DOHH2 (cell line): ENCODE results near the gene NDUFS7.

Experiments used
- H3F3A ChIP-seq: fragments of 200-600 bp; sonication (generic), shearing (Covaris generic); 2 replicates; pipeline ENCODE4 v1.6.0; 2016; ENCODE audit warnings: antibody characterized with exemption, mild to moderate bottlenecking; ENCODE audit not compliant: control insufficient read depth, insufficient read depth
- H3K27ac ChIP-seq: fragments of 200-600 bp; sonication (generic); 2 replicates; pipeline ENCODE4 v1.5.1; 2014; ENCODE audit warnings: low read depth, mild to moderate bottlenecking, low read length, moderate library complexity
- H3K27me3 ChIP-seq: fragments of 200-600 bp; sonication (generic); 2 replicates; pipeline ENCODE4 v1.6.1; 2014; ENCODE audit warnings: mild to moderate bottlenecking, low read length, mixed read lengths; ENCODE audit not compliant: control insufficient read depth
- H3K36me3 ChIP-seq: fragments of 200-600 bp; sonication (generic); 2 replicates; pipeline ENCODE4 v1.6.1; 2014; ENCODE audit warnings: mild to moderate bottlenecking, low read length, moderate library complexity, mixed read lengths; ENCODE audit not compliant: control insufficient read depth
- H3K4me1 ChIP-seq: fragments of 200-600 bp; sonication (generic); 2 replicates; pipeline ENCODE4 v1.6.1; 2014; ENCODE audit warnings: mild to moderate bottlenecking, low read length, mixed read lengths; ENCODE audit not compliant: control insufficient read depth
- H3K4me2 ChIP-seq: fragments of 200-600 bp; sonication (generic); 2 replicates; pipeline ENCODE4 v1.6.0; 2014; ENCODE audit warnings: mild to moderate bottlenecking, low read length, moderate library complexity
- H3K4me3 ChIP-seq: fragments of 200-600 bp; sonication (generic); 2 replicates; pipeline ENCODE4 v1.5.1; 2014; ENCODE audit warnings: mild to moderate bottlenecking, low read length, mixed read lengths
- H3K79me2 ChIP-seq: fragments of 200-600 bp; sonication (generic); 2 replicates; pipeline ENCODE4 v1.6.1; 2014; ENCODE audit warnings: mild to moderate bottlenecking, low read length, mixed read lengths; ENCODE audit not compliant: control insufficient read depth
- H3K9me2 ChIP-seq: fragments of 200-600 bp; sonication (generic); replicated peaks from 2 replicates; pipeline ENCODE4 v1.6.1; 2014; ENCODE audit warnings: mild to moderate bottlenecking, low read length, mixed read lengths; ENCODE audit not compliant: control insufficient read depth
- H3K9me3 ChIP-seq: fragments of 200-600 bp; sonication (generic); 2 replicates; pipeline ENCODE4 v1.6.1; 2014; ENCODE audit warnings: antibody characterized with exemption, low read length, mixed read lengths; ENCODE audit not compliant: control insufficient read depth, insufficient read depth
- H4K20me1 ChIP-seq: fragments of 200-600 bp; sonication (generic); 2 replicates; pipeline ENCODE4 v1.6.0; 2014; ENCODE audit warnings: low read depth, mild to moderate bottlenecking, antibody characterized with exemption, low read length, moderate library complexity; ENCODE audit not compliant: control insufficient read depth, insufficient read depth
- EZH2phosphoT487 ChIP-seq: fragments of 200-600 bp; sonication (generic); IDR thresholded peaks from 2 replicates; pipeline ENCODE4 v1.6.1; 2017; ENCODE audit warnings: borderline replicate concordance, mild to moderate bottlenecking, antibody characterized with exemption, low read length, moderate library complexity, mixed read lengths
- TF ChIP-seq, protein P1 (sequence below): fragments of 200-600 bp; sonication (generic); IDR thresholded peaks from one replicate; pipeline ENCODE4 v1.5.1; 2014; ENCODE audit warnings: antibody characterized with exemption, mild to moderate bottlenecking, low read depth, low read length; ENCODE audit not compliant: poor library complexity, severe bottlenecking

Gene NDUFS7

GRCh38 chr19:1356508-1356865 is 27.2 kb upstream of the NDUFS7 start:
- Histone ChIP-seq H3K4me3 (no peak overlapping the region; the same call in 1 of the 2 replicates), H3K9me2 (no peaks in the 10 kb centered on the region), H3K9me3 (no peaks in the 10 kb centered on the region), H3K27me3 (no peaks in the 10 kb centered on the region), H3K4me1 (peaks cover 18% of the 10 kb centered on the region), H3K36me3 (peaks cover 52% of the 10 kb centered on the region), H4K20me1 (no peaks in the 10 kb centered on the region), H3F3A (peaks cover 8% of the 10 kb centered on the region; the same call in 1 of the 2 replicates), H3K79me2 (peaks cover 15% of the 10 kb centered on the region), H3K27ac (no peak overlapping the region), H3K4me2 (no peak overlapping the region)
- no peak for TF ChIP-seq EZH2phosphoT487
- TF ChIP-seq, protein P1, sequence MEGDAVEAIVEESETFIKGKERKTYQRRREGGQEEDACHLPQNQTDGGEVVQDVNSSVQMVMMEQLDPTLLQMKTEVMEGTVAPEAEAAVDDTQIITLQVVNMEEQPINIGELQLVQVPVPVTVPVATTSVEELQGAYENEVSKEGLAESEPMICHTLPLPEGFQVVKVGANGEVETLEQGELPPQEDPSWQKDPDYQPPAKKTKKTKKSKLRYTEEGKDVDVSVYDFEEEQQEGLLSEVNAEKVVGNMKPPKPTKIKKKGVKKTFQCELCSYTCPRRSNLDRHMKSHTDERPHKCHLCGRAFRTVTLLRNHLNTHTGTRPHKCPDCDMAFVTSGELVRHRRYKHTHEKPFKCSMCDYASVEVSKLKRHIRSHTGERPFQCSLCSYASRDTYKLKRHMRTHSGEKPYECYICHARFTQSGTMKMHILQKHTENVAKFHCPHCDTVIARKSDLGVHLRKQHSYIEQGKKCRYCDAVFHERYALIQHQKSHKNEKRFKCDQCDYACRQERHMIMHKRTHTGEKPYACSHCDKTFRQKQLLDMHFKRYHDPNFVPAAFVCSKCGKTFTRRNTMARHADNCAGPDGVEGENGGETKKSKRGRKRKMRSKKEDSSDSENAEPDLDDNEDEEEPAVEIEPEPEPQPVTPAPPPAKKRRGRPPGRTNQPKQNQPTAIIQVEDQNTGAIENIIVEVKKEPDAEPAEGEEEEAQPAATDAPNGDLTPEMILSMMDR = no peak

- H3F3A ChIP-seq = peaks cover 4% of the 10 kb centered on the region; the same call in 1 of the 2 replicates
- H3K36me3 ChIP-seq = peaks cover 63% of the 10 kb centered on the region
- H3K27ac ChIP-seq = no peak overlapping the region
- H3K4me1 ChIP-seq = peaks cover 18% of the 10 kb centered on the region
- no peaks in the 10 kb centered on the region for H3K9me2 ChIP-seq
- H3K4me2 ChIP-seq = no peak overlapping the region
- peaks cover 15% of the 10 kb centered on the region for H3K79me2 ChIP-seq
- TF ChIP-seq EZH2phosphoT487 = no peak
- TF ChIP-seq, protein P1 = no peak
- no peaks in the 10 kb centered on the region for H4K20me1 ChIP-seq
- no peak overlapping the region for H3K4me3 ChIP-seq
- H3K9me3 ChIP-seq = no peaks in the 10 kb centered on the region
- H3K27me3 ChIP-seq = no peaks in the 10 kb centered on the region
These were observed 26.1 kb upstream of the NDUFS7 start for GRCh38 chr19:1357531-1358109.

- H3K4me3 ChIP-seq = no peak overlapping the region
These were observed 23.4 kb upstream of the NDUFS7 start for GRCh38 chr19:1360126-1360817.

More at GRCh38 chr19:1360126-1360817, 23.4 kb upstream of the NDUFS7 start:
- H3K36me3 ChIP-seq = peaks cover 81% of the 10 kb centered on the region
- no peaks in the 10 kb centered on the region for H3K9me3 ChIP-seq
- H3K79me2 ChIP-seq = peaks cover 12% of the 10 kb centered on the region
- no peaks in the 10 kb centered on the region for H4K20me1 ChIP-seq
- no peaks in the 10 kb centered on the region for H3F3A ChIP-seq
- no peak overlapping the region for H3K27ac ChIP-seq
- H3K4me2 ChIP-seq = no peak overlapping the region
- H3K27me3 ChIP-seq = no peaks in the 10 kb centered on the region
- H3K9me2 ChIP-seq = no peaks in the 10 kb centered on the region
- no peak for TF ChIP-seq EZH2phosphoT487
- TF ChIP-seq, protein P1 = no peak
- H3K4me1 ChIP-seq = peaks cover 13% of the 10 kb centered on the region
